ENCODE measurements around the gene ESR2. TPM values are rescaled to one million over a fixed set of nuclear protein-coding genes. Genes with fewer than 3 reads are reported as not detected.
A peak's percentile ranks its signal among the peaks of the same experiment; 100 is the strongest.
"Not testable (repeated sequence)": the region's sequence is repeated elsewhere in the genome, so short reads cannot be mapped to it uniquely, and the experiment has no call there.

The ESR2 gene
- total and polyA plus RNA-seq, 4 experiments from 2014 or later: 0.12 to 0.59 TPM; not detected in 2

DNA sequence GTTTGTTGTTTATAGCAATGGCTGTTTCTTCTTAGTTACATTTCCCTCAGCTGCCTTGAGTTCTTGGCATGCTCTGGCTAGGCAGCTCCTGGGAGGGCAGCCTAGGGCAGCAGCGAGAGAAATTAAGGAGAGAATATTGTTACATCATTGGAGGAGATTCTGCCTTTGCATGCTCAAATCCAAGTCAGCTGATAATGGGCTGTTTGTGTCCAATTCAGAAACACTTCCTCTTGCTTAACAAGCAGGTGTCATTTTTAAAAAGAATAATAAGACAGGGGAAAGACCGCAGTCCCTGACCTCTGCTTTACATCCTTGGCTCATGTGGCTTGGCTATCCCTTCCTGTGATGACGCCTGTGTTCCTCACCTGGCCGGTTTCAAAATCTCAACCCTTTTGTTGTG is 76.9 kb downstream of the ESR2 start:
- H3K4me1 Mint-ChIP-seq: peaks cover 0 to 4% (median 0%) of the 10 kb centered on the region in 4 donors
- no peaks in the 10 kb centered on the region for H3K9me3 ChIP-seq (ENCODE audit: control insufficient read depth in 1 of 2, low read length in 2 of 2)
- H3K9me3 Mint-ChIP-seq: peaks cover 0 to 2% (median 0%) of the 10 kb centered on the region in 8 donors
- H3K27ac Mint-ChIP-seq: peak overlapping the region in 1 of 7 donors; percentile 35
- peaks cover 90% of the 10 kb centered on the region for H3K36me3 ChIP-seq (ENCODE audit: insufficient read depth, low read length)
- peaks cover 64 to 81% of the 10 kb centered on the region in 2 donors for H3K36me3 Mint-ChIP-seq
- no peak overlapping the region for H3K27ac ChIP-seq (ENCODE audit: low read depth, low read length)
- H3K4me1 ChIP-seq (ENCODE audit: insufficient read depth, low read length): no peaks in the 10 kb centered on the region
- POLR2A ChIA-PET (ENCODE audit: partially characterized antibody): no interaction called here
- H3K27me3 Mint-ChIP-seq: no peaks in the 10 kb centered on the region
- H3K27me3 ChIP-seq (ENCODE audit: insufficient read depth, low read length): no peaks in the 10 kb centered on the region
- no peak overlapping the region for H3K4me3 ChIP-seq (ENCODE audit: low read length in 2 of 2)
- intact Hi-C loops (cut with micrococcal nuclease): no loop called here
- DNase-seq: no peak
- CTCF ChIA-PET (ENCODE audit: partially characterized antibody): no interaction called here
- H3K4me3 Mint-ChIP-seq: no peak overlapping the region

DNA sequence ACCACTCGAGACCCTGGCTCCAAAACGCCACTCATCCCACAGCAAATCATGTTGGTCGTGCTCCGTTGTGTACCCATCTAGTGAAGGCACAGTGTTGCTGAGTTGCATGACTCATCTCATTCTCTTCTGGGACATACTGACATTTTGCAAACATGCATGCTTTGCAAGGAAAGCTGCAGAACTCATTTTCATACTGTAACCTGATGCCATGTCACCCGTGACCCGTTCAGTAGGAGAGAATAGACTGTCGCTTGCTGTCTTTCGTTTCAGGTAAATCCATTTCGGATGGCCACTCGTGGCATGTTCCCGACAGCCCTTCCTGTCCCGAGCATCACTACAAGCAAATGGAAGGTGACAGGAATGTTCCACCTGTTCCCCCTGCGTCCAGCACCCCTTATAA is 78.2 kb downstream of the ESR2 start:
- POLR2A ChIA-PET (ENCODE audit: partially characterized antibody): no interaction called here
- peaks cover 90% of the 10 kb centered on the region for H3K36me3 ChIP-seq (ENCODE audit: insufficient read depth, low read length)
- intact Hi-C loops (cut with micrococcal nuclease): no loop called here
- Mint-ChIP-seq H3K4me1 (peaks cover 0 to 4% (median 0%) of the 10 kb centered on the region in 4 donors), H3K4me3 (no peak overlapping the region), H3K9me3 (peaks cover 0 to 2% (median 0%) of the 10 kb centered on the region in 8 donors), H3K27ac (peak overlapping the region in 3 of 7 donors; percentile 41 to 76 (median 53)), H3K36me3 (peaks cover 66 to 87% of the 10 kb centered on the region in 2 donors), H3K27me3 (no peaks in the 10 kb centered on the region)
- no peak for DNase-seq
- no peak overlapping the region for H3K27ac ChIP-seq (ENCODE audit: low read depth, low read length)
- H3K27me3 ChIP-seq (ENCODE audit: insufficient read depth, low read length): no peaks in the 10 kb centered on the region
- CTCF ChIA-PET (ENCODE audit: partially characterized antibody): no interaction called here
- H3K4me3 ChIP-seq (ENCODE audit: low read length in 2 of 2): no peak overlapping the region
- no peaks in the 10 kb centered on the region for H3K4me1 ChIP-seq (ENCODE audit: insufficient read depth, low read length)
- no peaks in the 10 kb centered on the region for H3K9me3 ChIP-seq (ENCODE audit: control insufficient read depth in 1 of 2, low read length in 2 of 2)

DNA sequence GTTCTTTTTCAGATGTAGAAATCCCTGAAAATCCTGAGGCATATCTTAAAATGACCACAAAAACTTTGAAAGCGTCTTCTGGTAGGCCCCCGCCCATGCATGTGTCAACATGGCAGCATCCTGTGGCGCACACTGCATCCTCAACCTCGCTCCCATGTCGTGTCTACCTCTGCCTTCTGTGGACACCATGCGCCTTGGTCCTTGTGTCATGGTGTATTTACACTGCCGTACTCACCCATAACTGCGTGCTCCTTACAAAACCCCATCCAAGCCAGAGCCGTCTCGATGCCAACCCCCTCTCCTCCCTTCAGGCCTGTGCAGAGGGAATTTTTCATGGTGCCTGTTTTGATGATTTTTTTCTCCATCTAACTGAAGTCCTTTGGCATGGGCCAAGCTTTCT is 78.9 kb downstream of the ESR2 start:
- Histone ChIP-seq H3K27me3 (ENCODE audit: insufficient read depth, low read length) (no peaks in the 10 kb centered on the region), H3K9me3 (ENCODE audit: control insufficient read depth in 1 of 2, low read length in 2 of 2) (no peaks in the 10 kb centered on the region), H3K4me3 (ENCODE audit: low read length in 2 of 2) (no peak overlapping the region), H3K36me3 (ENCODE audit: insufficient read depth, low read length) (peaks cover 90% of the 10 kb centered on the region), H3K27ac (ENCODE audit: low read depth, low read length) (no peak overlapping the region), H3K4me1 (ENCODE audit: insufficient read depth, low read length) (no peaks in the 10 kb centered on the region)
- intact Hi-C loops (cut with micrococcal nuclease): no loop called here
- CTCF ChIA-PET (ENCODE audit: partially characterized antibody): no interaction called here
- DNase-seq: no peak
- peak overlapping the region in 2 of 7 donors; percentile 36 to 64 for H3K27ac Mint-ChIP-seq
- peaks cover 70 to 91% of the 10 kb centered on the region in 2 donors for H3K36me3 Mint-ChIP-seq
- POLR2A ChIA-PET (ENCODE audit: partially characterized antibody): no interaction called here
- no peak overlapping the region for H3K4me3 Mint-ChIP-seq
- H3K4me1 Mint-ChIP-seq: peaks cover 0 to 4% (median 0%) of the 10 kb centered on the region in 4 donors
- H3K27me3 Mint-ChIP-seq: no peaks in the 10 kb centered on the region
- peaks cover 0 to 2% (median 0%) of the 10 kb centered on the region in 8 donors for H3K9me3 Mint-ChIP-seq

DNA sequence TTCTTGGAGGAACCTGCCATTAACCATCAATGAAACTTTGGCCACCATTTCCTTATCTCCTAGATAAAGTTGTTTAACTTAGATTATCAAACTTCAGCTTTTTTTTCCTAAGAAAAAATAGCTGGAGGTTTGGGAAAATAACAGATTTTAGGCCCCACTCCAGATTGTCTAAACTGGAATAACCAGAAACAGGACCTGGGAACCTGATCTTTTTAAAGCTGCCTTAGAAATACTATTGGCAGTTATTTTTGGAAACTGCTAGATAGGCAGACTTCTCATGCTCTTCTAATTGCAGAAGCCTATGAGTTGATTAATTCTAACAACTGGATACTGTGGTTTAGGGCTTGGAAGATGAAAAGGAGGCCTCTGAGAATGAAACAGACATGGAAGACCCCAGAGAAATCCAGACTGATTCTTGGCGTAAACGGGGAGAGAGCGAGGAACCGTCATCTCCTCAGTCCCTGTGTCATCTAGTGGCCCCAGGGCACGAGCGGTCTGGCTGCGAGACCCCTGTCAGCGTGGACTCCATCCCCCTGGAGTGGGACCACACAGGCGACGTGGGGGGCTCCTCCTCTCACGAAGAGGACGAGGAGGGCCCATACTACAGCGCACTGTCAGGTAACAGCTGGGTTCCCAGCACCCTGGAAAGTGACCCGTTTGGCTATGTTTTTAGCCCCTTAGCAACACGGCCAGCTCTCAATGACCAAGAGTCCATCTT is 80.2 kb downstream of the ESR2 start:
- no peaks in the 10 kb centered on the region for H3K4me1 ChIP-seq (ENCODE audit: insufficient read depth, low read length)
- H3K27me3 Mint-ChIP-seq: no peaks in the 10 kb centered on the region
- no peak overlapping the region for H3K4me3 Mint-ChIP-seq
- H3K9me3 Mint-ChIP-seq: peaks cover 0 to 2% (median 0%) of the 10 kb centered on the region in 8 donors
- H3K9me3 ChIP-seq (ENCODE audit: control insufficient read depth in 1 of 2, low read length in 2 of 2): no peaks in the 10 kb centered on the region
- peaks cover 90% of the 10 kb centered on the region for H3K36me3 ChIP-seq (ENCODE audit: insufficient read depth, low read length)
- no peak overlapping the region for H3K27ac Mint-ChIP-seq
- CTCF ChIA-PET (ENCODE audit: partially characterized antibody): no interaction called here
- H3K4me3 ChIP-seq (ENCODE audit: low read length in 2 of 2): no peak overlapping the region
- POLR2A ChIA-PET (ENCODE audit: partially characterized antibody): no interaction called here
- peaks cover 0 to under 1% (median 0%) of the 10 kb centered on the region in 4 donors for H3K4me1 Mint-ChIP-seq
- no peaks in the 10 kb centered on the region for H3K27me3 ChIP-seq (ENCODE audit: insufficient read depth, low read length)
- no peak for DNase-seq
- intact Hi-C loops (cut with micrococcal nuclease): no loop called here
- no peak overlapping the region for H3K27ac ChIP-seq (ENCODE audit: low read depth, low read length)
- H3K36me3 Mint-ChIP-seq: peaks cover 76 to 94% of the 10 kb centered on the region in 2 donors

DNA sequence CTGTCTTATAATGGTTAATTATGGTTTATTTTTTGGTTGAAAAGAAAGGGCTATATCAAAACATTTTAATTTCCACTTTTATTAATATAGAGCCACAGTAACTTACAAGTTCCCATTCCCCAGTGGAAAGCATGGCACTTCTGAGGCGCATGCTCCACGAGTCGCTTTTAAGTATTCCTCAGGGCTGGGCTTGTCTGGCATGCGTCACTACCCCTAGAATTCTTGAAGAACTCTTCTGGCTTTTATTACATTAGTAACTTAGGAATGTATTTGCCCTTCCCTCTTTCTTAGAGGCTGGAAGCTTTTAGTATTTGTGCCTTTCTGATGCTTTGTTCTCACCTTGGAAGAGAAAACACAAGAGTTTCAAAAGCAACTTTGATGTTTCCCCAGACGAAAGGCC is 81.1 kb downstream of the ESR2 start:
- H3K4me3 ChIP-seq (ENCODE audit: low read length in 2 of 2): no peak overlapping the region
- intact Hi-C loops (cut with micrococcal nuclease): no loop called here
- ChIA-PET CTCF (ENCODE audit: partially characterized antibody) (no interaction called here), POLR2A (ENCODE audit: partially characterized antibody) (no interaction called here)
- H3K27me3 ChIP-seq (ENCODE audit: insufficient read depth, low read length): no peaks in the 10 kb centered on the region
- Mint-ChIP-seq H3K9me3 (peaks cover 0 to 2% (median 0%) of the 10 kb centered on the region in 8 donors), H3K36me3 (peaks cover 76 to 94% of the 10 kb centered on the region in 2 donors), H3K27ac (no peak overlapping the region), H3K4me3 (no peak overlapping the region), H3K27me3 (no peaks in the 10 kb centered on the region), H3K4me1 (no peaks in the 10 kb centered on the region)
- H3K27ac ChIP-seq (ENCODE audit: low read depth, low read length): no peak overlapping the region
- no peaks in the 10 kb centered on the region for H3K4me1 ChIP-seq (ENCODE audit: insufficient read depth, low read length)
- H3K36me3 ChIP-seq (ENCODE audit: insufficient read depth, low read length): peaks cover 96% of the 10 kb centered on the region
- no peaks in the 10 kb centered on the region for H3K9me3 ChIP-seq (ENCODE audit: control insufficient read depth in 1 of 2, low read length in 2 of 2)
- no peak for DNase-seq

DNA sequence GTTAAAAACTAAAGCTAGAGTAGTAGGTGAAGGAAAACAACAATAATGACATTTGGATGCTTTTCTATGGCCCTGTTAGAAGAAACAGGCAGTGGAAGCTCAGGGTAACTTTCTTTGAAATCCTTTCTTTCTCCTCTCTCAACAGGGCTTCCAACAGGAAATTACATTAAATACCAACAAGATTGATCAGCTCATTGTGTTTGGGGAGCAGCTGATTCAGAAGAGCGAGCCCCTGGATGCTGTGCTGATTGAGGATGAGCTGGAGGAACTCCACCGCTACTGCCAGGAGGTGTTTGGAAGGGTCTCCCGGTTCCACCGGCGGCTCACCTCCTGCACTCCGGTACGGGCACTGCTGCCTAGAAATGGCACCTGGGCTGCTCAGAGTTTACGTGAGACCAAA is 81.5 kb downstream of the ESR2 start:
- no peak for DNase-seq
- intact Hi-C loops (cut with micrococcal nuclease): no loop called here
- Mint-ChIP-seq H3K27me3 (no peaks in the 10 kb centered on the region), H3K36me3 (peaks cover 72 to 94% of the 10 kb centered on the region in 2 donors), H3K4me3 (no peak overlapping the region), H3K27ac (peak overlapping the region in 2 of 7 donors; percentile 1 to 36), H3K4me1 (no peaks in the 10 kb centered on the region), H3K9me3 (peaks cover 0 to 2% (median 0%) of the 10 kb centered on the region in 8 donors)
- H3K27me3 ChIP-seq (ENCODE audit: insufficient read depth, low read length): no peaks in the 10 kb centered on the region
- ChIA-PET CTCF (ENCODE audit: partially characterized antibody) (no interaction called here), POLR2A (ENCODE audit: partially characterized antibody) (interaction anchor here (0.6 kb wide), 1 partner anchor 17 kb away, joined by 3 read pairs; no protein-coding TSS in a partner anchor)
- no peak overlapping the region for H3K27ac ChIP-seq (ENCODE audit: low read depth, low read length)
- H3K9me3 ChIP-seq (ENCODE audit: control insufficient read depth in 1 of 2, low read length in 2 of 2): no peaks in the 10 kb centered on the region
- no peak overlapping the region for H3K4me3 ChIP-seq (ENCODE audit: low read length in 2 of 2)
- H3K4me1 ChIP-seq (ENCODE audit: insufficient read depth, low read length): no peaks in the 10 kb centered on the region
- peaks cover 95% of the 10 kb centered on the region for H3K36me3 ChIP-seq (ENCODE audit: insufficient read depth, low read length)

DNA sequence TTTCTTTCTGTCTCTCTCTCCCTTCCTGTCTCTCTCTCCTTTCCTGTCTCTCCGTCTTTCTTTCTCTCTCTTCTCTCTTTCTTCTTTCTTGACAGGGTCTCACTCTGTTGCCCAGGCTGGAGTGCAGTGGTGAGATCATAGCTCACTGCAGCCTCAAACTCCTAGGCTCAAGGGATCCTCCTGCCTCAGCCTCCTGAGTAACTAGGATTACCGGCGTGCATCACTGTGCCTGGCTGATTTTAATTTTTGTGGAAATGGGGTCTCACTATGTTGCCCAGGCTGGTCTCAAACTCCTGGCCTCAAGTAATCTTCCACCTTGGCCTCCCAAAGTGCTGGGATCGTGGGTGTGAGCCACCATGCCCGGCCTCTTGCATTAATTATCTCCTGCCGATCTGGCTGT is 83.3 kb downstream of the ESR2 start:
- peak overlapping the region in 5 of 7 donors; percentile 14 to 82 (median 80) for H3K27ac Mint-ChIP-seq
- H3K27me3 Mint-ChIP-seq; H3K9me3 ChIP-seq (ENCODE audit: control insufficient read depth in 1 of 2, low read length in 2 of 2); H3K4me3 ChIP-seq (ENCODE audit: low read length in 2 of 2); H3K27ac ChIP-seq (ENCODE audit: low read depth, low read length); intact Hi-C loops (cut with micrococcal nuclease); H3K27me3 ChIP-seq (ENCODE audit: insufficient read depth, low read length); POLR2A ChIA-PET (ENCODE audit: partially characterized antibody); H3K4me3 Mint-ChIP-seq; DNase-seq; H3K9me3 Mint-ChIP-seq; H3K4me1 ChIP-seq (ENCODE audit: insufficient read depth, low read length); CTCF ChIA-PET (ENCODE audit: partially characterized antibody); H3K4me1 Mint-ChIP-seq: not testable (repeated sequence)
- peaks cover 80% of the 10 kb centered on the region for H3K36me3 ChIP-seq (ENCODE audit: insufficient read depth, low read length)
- peaks cover 59 to 83% of the 10 kb centered on the region in 2 donors for H3K36me3 Mint-ChIP-seq
